ENCODE measurements around the gene TUFT1.

DNA sequence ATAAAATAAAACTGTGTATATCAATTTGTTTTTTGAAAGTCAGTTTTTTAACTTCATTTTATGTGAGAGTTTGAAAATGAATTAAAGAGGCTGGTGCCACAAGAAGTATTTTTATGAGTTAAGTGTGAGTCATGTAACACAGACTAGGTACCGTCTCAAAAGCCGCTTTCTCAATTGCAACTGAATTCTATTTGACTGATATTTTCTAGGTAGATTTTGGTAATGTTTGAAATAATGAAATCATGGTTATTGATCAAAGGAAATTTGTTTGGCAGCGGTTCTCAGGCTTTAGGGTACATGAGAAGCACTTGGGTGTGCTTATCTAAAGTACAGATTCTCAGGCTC is 76.4 kb downstream of the TUFT1 start:
- TF ChIP-seq, protein P1, sequence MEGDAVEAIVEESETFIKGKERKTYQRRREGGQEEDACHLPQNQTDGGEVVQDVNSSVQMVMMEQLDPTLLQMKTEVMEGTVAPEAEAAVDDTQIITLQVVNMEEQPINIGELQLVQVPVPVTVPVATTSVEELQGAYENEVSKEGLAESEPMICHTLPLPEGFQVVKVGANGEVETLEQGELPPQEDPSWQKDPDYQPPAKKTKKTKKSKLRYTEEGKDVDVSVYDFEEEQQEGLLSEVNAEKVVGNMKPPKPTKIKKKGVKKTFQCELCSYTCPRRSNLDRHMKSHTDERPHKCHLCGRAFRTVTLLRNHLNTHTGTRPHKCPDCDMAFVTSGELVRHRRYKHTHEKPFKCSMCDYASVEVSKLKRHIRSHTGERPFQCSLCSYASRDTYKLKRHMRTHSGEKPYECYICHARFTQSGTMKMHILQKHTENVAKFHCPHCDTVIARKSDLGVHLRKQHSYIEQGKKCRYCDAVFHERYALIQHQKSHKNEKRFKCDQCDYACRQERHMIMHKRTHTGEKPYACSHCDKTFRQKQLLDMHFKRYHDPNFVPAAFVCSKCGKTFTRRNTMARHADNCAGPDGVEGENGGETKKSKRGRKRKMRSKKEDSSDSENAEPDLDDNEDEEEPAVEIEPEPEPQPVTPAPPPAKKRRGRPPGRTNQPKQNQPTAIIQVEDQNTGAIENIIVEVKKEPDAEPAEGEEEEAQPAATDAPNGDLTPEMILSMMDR (IDR thresholded peaks at IDR 0.05), result no peak
- no peak for TF ChIP-seq EZH2 (IDR thresholded peaks at IDR 0.05; ENCODE audit: borderline replicate concordance, insufficient read depth, low read depth, low read length, poor library complexity, severe bottlenecking)

Data from B cell (primary cell).